ENCODE results near the gene SLC9A1. TPM values are rescaled to one million over a fixed set of nuclear protein-coding genes. Genes with fewer than 3 reads are reported as not detected.
A peak's percentile ranks its signal among the peaks of the same experiment; 100 is the strongest.
"Not testable (repeated sequence)": the region's sequence is repeated elsewhere in the genome, so short reads cannot be mapped to it uniquely, and the experiment has no call there.

The SLC9A1 gene
- total and polyA plus RNA-seq, 12 donors, result 9.4 to 34.4 (median 20.7) TPM

DNA sequence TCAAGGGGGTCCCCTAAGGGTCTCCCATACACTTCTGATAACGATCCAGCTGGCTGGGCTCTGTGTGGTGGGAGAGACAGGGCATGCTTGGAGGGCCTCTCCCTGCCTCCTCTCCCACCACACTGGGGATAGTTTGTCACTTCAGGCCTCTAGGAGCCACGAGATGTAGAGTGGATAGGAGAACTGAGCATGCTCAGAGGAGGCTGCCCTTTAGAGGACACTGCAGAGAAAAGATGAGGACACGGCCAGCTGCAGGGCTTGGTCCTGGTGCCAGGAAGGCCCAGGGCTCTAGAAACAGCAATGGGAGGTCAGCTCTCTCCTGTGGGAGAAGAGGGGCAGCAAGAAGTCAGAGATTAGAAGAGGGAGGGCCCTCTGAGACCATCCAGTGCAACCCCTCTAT, 25.7 kb downstream of the SLC9A1 start:
- ATAC-seq (no peak), DNase-seq (no peak)
- intact Hi-C loops (cut with DNase I), result no loop called here
- H3K4me1 ChIP-seq, result peaks cover 0 to 52% (median 26%) of the 10 kb centered on the region in 9 donors
- TF ChIP-seq CTCF (IDR thresholded peaks at IDR 0.05), result no peak
- WGBS, 2 donors, result 53 to 57% methylated on average over 3 of the region's 3 CpGs
- peaks cover 0 to 9% (median 0%) of the 10 kb centered on the region in 9 donors for H3K36me3 ChIP-seq
- H3K27ac ChIP-seq, result peak overlapping the region in 2 of 10 donors; percentile 61 to 73
- no peaks in the 10 kb centered on the region for H3K9me3 ChIP-seq
- H3K4me3 ChIP-seq, result no peak overlapping the region
- H3K27me3 ChIP-seq, result no peaks in the 10 kb centered on the region

GRCh38 chr1:27127419-27127818, 27.5 kb downstream of the SLC9A1 start:
- ATAC-seq (no peak), DNase-seq (no peak)
- Histone ChIP-seq H3K27me3 (no peaks in the 10 kb centered on the region), H3K27ac (peak overlapping the region in 1 of 10 donors; percentile 22), H3K4me1 (peaks cover under 1 to 47% (median 16%) of the 10 kb centered on the region in 9 donors), H3K36me3 (peaks cover 0 to 9% (median 0%) of the 10 kb centered on the region in 9 donors), H3K4me3 (no peak overlapping the region), H3K9me3 (no peaks in the 10 kb centered on the region)
- intact Hi-C loops (cut with DNase I), result no loop called here
- TF ChIP-seq CTCF (IDR thresholded peaks at IDR 0.05), result peak in 3 of 9 donors; percentile 16 to 28 (median 21)
- 88 to 100% methylated on average over 3 of the region's 3 CpGs for WGBS, 2 donors

DNA sequence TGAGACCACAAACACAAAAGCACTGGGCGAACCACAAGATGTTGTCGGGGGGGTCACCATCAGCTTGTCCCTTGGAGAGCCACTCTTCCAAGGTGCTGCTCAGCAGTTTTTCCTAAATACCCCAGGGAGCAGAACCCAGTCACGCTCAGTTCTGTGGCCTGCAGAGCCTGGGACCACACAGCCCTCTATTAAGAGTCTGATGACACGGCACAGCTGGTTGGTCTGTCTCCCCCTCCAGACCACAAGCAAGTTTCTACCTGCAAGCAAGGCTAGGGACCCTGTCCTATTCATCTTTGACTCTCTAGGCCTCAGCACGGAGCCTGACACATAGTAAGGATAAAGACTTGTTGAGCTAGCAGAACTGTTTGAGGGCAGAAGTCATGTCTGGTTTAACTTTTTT, 28.5 kb downstream of the SLC9A1 start:
- H3K27ac ChIP-seq, result no peak overlapping the region
- 95% methylated on average over 5 of the region's 5 CpGs for WGBS, 2 donors
- intact Hi-C loops (cut with DNase I), result no loop called here
- H3K36me3 ChIP-seq, result peaks cover 0 to 9% (median 0%) of the 10 kb centered on the region in 9 donors
- no peak overlapping the region for H3K4me3 ChIP-seq
- peaks cover 2 to 46% (median 15%) of the 10 kb centered on the region in 9 donors for H3K4me1 ChIP-seq
- ATAC-seq (no peak), DNase-seq (no peak)
- no peak for TF ChIP-seq CTCF (IDR thresholded peaks at IDR 0.05)
- no peaks in the 10 kb centered on the region for H3K27me3 ChIP-seq
- no peaks in the 10 kb centered on the region for H3K9me3 ChIP-seq

DNA sequence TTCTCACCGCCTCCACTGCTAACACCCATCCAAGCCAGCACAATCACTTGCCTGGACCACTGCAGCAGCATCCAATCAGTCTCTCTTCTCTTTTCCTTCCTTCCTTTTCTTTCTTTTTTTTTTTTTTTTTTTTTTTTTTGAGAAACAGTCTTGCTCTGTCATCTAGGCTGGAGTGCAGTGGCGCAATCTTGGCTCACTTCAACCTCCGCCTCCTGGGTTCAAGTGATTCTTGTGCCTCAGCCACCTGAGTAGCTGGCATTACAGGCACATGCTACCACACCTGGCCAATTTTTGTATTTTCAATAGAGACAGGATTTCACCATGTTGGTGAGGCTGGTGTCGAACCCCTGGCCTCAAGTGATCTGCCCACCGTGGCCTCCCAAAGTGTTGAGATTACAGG, 29.8 kb downstream of the SLC9A1 start:
- H3K9me3 ChIP-seq, result not testable (repeated sequence)
- 96% methylated on average over 5 of the region's 5 CpGs for WGBS, 2 donors

DNA sequence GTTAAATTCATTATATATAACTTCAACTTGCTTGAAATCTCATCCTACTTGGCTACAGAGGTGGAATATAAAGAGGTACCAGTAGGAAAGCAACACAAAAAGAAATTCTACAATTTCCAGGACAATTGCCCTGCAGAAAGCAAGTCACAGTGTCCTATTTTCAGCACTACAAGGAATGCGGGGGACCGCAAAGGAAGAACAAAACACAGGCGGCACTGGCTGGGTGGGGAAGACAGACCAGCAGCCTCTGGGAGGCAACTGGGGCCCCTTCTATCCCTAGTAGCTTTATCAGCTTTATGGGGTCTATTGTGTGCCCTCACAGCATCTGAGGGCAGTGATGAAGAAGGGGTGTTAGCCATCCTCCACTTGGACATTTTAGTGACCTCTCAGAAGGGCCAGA, 30.5 kb downstream of the SLC9A1 start:
- no peaks in the 10 kb centered on the region for H3K9me3 ChIP-seq
- H3K36me3 ChIP-seq, result peaks cover 0 to 9% (median 0%) of the 10 kb centered on the region in 9 donors
- no peak overlapping the region for H3K4me3 ChIP-seq
- WGBS, 2 donors, result 83% methylated on average over 3 of the region's 3 CpGs
- no peak for DNase-seq
- H3K27ac ChIP-seq, result no peak overlapping the region
- no peak for TF ChIP-seq CTCF (IDR thresholded peaks at IDR 0.05)
- H3K27me3 ChIP-seq, result no peaks in the 10 kb centered on the region
- no peak for ATAC-seq
- peaks cover 2 to 43% (median 19%) of the 10 kb centered on the region in 9 donors for H3K4me1 ChIP-seq
- intact Hi-C loops (cut with DNase I), result no loop called here

More for the DNA sequence above, 29.8 kb downstream of the SLC9A1 start:
- DNase-seq; ATAC-seq; H3K27me3 ChIP-seq; H3K4me3 ChIP-seq; H3K27ac ChIP-seq; H3K36me3 ChIP-seq; intact Hi-C loops (cut with DNase I): not testable (repeated sequence)
- H3K4me1 ChIP-seq, result peaks cover 2 to 43% (median 15%) of the 10 kb centered on the region in 9 donors
